ENCODE data around the gene BGLAP.

DNA sequence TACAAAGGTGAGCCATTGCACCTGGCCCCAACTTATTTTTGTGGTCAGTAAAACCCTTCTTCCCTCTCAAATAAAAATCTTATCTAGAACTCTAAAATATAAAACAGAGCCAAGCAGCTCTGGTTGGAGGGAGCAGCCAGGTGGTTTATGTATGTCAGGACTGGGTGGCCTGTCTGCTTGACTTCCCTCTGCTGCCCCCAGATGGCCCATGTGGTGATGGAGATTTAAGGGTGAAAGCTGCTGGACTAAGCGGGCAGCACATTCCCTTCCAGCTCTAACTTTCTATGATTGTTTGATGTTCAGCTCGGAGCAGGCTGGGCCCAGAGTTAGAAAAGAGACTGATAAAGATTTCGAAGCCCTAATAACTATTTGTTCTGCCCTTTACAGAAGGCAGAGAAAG, 17.8 kb downstream of the BGLAP start:
- no peak for TF ChIP-seq POLR2AphosphoS5 (IDR thresholded peaks at IDR 0.05; ENCODE audit: insufficient read depth, low read depth, low read length)
- TF ChIP-seq EZH2 (IDR thresholded peaks at IDR 0.05; ENCODE audit: borderline replicate concordance, low read depth, low read length, severe bottlenecking), result no peak
- TF ChIP-seq GATA2 (IDR thresholded peaks at IDR 0.05; ENCODE audit: insufficient read depth, insufficient read length, low read depth, low read length), result no peak
- TF ChIP-seq, protein P1, sequence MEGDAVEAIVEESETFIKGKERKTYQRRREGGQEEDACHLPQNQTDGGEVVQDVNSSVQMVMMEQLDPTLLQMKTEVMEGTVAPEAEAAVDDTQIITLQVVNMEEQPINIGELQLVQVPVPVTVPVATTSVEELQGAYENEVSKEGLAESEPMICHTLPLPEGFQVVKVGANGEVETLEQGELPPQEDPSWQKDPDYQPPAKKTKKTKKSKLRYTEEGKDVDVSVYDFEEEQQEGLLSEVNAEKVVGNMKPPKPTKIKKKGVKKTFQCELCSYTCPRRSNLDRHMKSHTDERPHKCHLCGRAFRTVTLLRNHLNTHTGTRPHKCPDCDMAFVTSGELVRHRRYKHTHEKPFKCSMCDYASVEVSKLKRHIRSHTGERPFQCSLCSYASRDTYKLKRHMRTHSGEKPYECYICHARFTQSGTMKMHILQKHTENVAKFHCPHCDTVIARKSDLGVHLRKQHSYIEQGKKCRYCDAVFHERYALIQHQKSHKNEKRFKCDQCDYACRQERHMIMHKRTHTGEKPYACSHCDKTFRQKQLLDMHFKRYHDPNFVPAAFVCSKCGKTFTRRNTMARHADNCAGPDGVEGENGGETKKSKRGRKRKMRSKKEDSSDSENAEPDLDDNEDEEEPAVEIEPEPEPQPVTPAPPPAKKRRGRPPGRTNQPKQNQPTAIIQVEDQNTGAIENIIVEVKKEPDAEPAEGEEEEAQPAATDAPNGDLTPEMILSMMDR (IDR thresholded peaks at IDR 0.05; ENCODE audit: extremely low read depth in 1 of 2, insufficient read depth in 1 of 2, low read depth in 1 of 2, low read length in 2 of 2), result peak in 1 of 2 donors; percentile 6
- TF ChIP-seq POLR2A (IDR thresholded peaks at IDR 0.05; ENCODE audit: low read depth, low read length), result no peak
